Stimulated activated CD4-positive, alpha-beta T cell treated with anti-CD3 and anti-CD28 coated beads, Interleukin-1b, Interleukin-23, amount 100 ng/mL, for 4 hours (primary cell): Measurements from ENCODE around the gene LYPD4.
A peak's percentile ranks its signal among the peaks of the same experiment; 100 is the strongest.
"Not testable (repeated sequence)": the region's sequence is repeated elsewhere in the genome, so short reads cannot be mapped to it uniquely, and the experiment has no call there.

Experiments used
- DNase-seq, 2 donors: peaks; one replicate each; pipeline ENCODE4 v3.0.0-alpha.2; 2020; ENCODE audit warnings: low read depth in 2 of 2

Gene LYPD4

GRCh38 chr19:41801031-41801430 is 43.5 kb downstream of the LYPD4 start:
- DNase-seq, result no peak

- DNase-seq, result no peak
These were observed 45.0 kb downstream of the LYPD4 start for GRCh38 chr19:41799444-41800000.

GRCh38 chr19:41796901-41797300 is 47.6 kb downstream of the LYPD4 start:
- no peak for DNase-seq

- DNase-seq, result no peak
These were observed 48.1 kb downstream of the LYPD4 start, which contains the start of gene CEACAM3 for GRCh38 chr19:41796362-41796761. CEACAM3 (plus strand) TSS chr19:41796587; CDS start chr19:41796678, 91 bp downstream.

- peak; percentile 29 to 62 for DNase-seq
These were observed 49.4 kb downstream of the LYPD4 start for GRCh38 chr19:41795031-41795461.

- no peak for DNase-seq
These were observed 51.1 kb downstream of the LYPD4 start for GRCh38 chr19:41793414-41793727.

GRCh38 chr19:41792513-41793413 is 51.7 kb downstream of the LYPD4 start:
- DNase-seq, result peak; percentile 46 to 54

GRCh38 chr19:41789053-41789452 is 55.4 kb downstream of the LYPD4 start:
- DNase-seq, result not testable (repeated sequence)

- DNase-seq, result not testable (repeated sequence)
These were observed 56.0 kb downstream of the LYPD4 start for GRCh38 chr19:41788518-41788917.
